ENCODE measurements around the gene PTCRA.
"Not testable (repeated sequence)": the region's sequence is repeated elsewhere in the genome, so short reads cannot be mapped to it uniquely, and the experiment has no call there.

The PTCRA gene

GRCh38 chr6:42925248-42925857 is 9.5 kb downstream of the PTCRA start:
- Mint-ChIP-seq H3K27ac (peak overlapping the region; percentile 61), H3K27me3 (no peaks in the 10 kb centered on the region), H3K9me3 (ENCODE audit: low read depth) (no peaks in the 10 kb centered on the region), H3K4me1 (ENCODE audit: low read depth) (peaks cover 11% of the 10 kb centered on the region), H3K4me3 (no peak overlapping the region), H3K36me3 (no peaks in the 10 kb centered on the region)

- Mint-ChIP-seq H3K4me3 (peak within 1 kb of the TSS; percentile 95), H3K36me3 (peaks cover 7% of the 10 kb centered on the region), H3K4me1 (ENCODE audit: low read depth) (peaks cover 39% of the 10 kb centered on the region), H3K9me3 (ENCODE audit: low read depth) (no peaks in the 10 kb centered on the region), H3K27ac (peak within 1 kb of the TSS; percentile 98), H3K27me3 (no peaks in the 10 kb centered on the region)
These were observed 13.3 kb downstream of the PTCRA start, which contains the start of gene CNPY3 for GRCh38 chr6:42928986-42929820. TSS of gene CNPY3 (plus strand) at chr6:42929480. CDS start at chr6:42929571, 91 bp downstream.

GRCh38 chr6:42929821-42930360 is 14.0 kb downstream of the PTCRA start:
- peak overlapping the region; percentile 95 for H3K4me3 Mint-ChIP-seq
- H3K36me3 Mint-ChIP-seq: peaks cover 7% of the 10 kb centered on the region
- H3K4me1 Mint-ChIP-seq (ENCODE audit: low read depth): peaks cover 44% of the 10 kb centered on the region
- no peaks in the 10 kb centered on the region for H3K9me3 Mint-ChIP-seq (ENCODE audit: low read depth)
- peak overlapping the region; percentile 98 for H3K27ac Mint-ChIP-seq
- H3K27me3 Mint-ChIP-seq: no peaks in the 10 kb centered on the region

- H3K4me3 Mint-ChIP-seq: peak overlapping the region; percentile 95
- H3K27me3 Mint-ChIP-seq: no peaks in the 10 kb centered on the region
- H3K9me3 Mint-ChIP-seq (ENCODE audit: low read depth): no peaks in the 10 kb centered on the region
- H3K27ac Mint-ChIP-seq: peak overlapping the region; percentile 84
- peaks cover 7% of the 10 kb centered on the region for H3K36me3 Mint-ChIP-seq
- peaks cover 58% of the 10 kb centered on the region for H3K4me1 Mint-ChIP-seq (ENCODE audit: low read depth)
These were observed 16.6 kb downstream of the PTCRA start for GRCh38 chr6:42932412-42932811.

GRCh38 chr6:42933205-42933604 is 17.4 kb downstream of the PTCRA start:
- Mint-ChIP-seq H3K4me1 (ENCODE audit: low read depth) (peaks cover 61% of the 10 kb centered on the region), H3K9me3 (ENCODE audit: low read depth) (no peaks in the 10 kb centered on the region), H3K27me3 (no peaks in the 10 kb centered on the region), H3K27ac (peak overlapping the region; percentile 84), H3K4me3 (peak overlapping the region; percentile 95), H3K36me3 (peaks cover 7% of the 10 kb centered on the region)

GRCh38 chr6:42935322-42935721 is 19.5 kb downstream of the PTCRA start:
- Mint-ChIP-seq H3K27me3 (no peaks in the 10 kb centered on the region), H3K36me3 (peaks cover 7% of the 10 kb centered on the region), H3K4me3 (no peak overlapping the region), H3K27ac (peak overlapping the region; percentile 50), H3K4me1 (ENCODE audit: low read depth) (peaks cover 52% of the 10 kb centered on the region), H3K9me3 (ENCODE audit: low read depth) (no peaks in the 10 kb centered on the region)

- peaks cover 7% of the 10 kb centered on the region for H3K36me3 Mint-ChIP-seq
- H3K27ac Mint-ChIP-seq: peak overlapping the region; percentile 10
- H3K27me3 Mint-ChIP-seq: no peaks in the 10 kb centered on the region
- no peaks in the 10 kb centered on the region for H3K9me3 Mint-ChIP-seq (ENCODE audit: low read depth)
- no peak overlapping the region for H3K4me3 Mint-ChIP-seq
- H3K4me1 Mint-ChIP-seq (ENCODE audit: low read depth): peaks cover 48% of the 10 kb centered on the region
These were observed 20.5 kb downstream of the PTCRA start for GRCh38 chr6:42936398-42936797.

- no peaks in the 10 kb centered on the region for H3K27me3 Mint-ChIP-seq
- peak overlapping the region; percentile 58 for H3K27ac Mint-ChIP-seq
- H3K36me3 Mint-ChIP-seq: peaks cover 7% of the 10 kb centered on the region
- H3K4me1 Mint-ChIP-seq (ENCODE audit: low read depth): peaks cover 37% of the 10 kb centered on the region
- H3K9me3 Mint-ChIP-seq (ENCODE audit: low read depth): no peaks in the 10 kb centered on the region
- H3K4me3 Mint-ChIP-seq: no peak overlapping the region
These were observed 21.9 kb downstream of the PTCRA start for GRCh38 chr6:42937548-42938427.

- Mint-ChIP-seq H3K36me3 (peaks cover 1% of the 10 kb centered on the region), H3K4me1 (ENCODE audit: low read depth) (peaks cover 30% of the 10 kb centered on the region), H3K27me3 (no peaks in the 10 kb centered on the region), H3K4me3 (no peak overlapping the region), H3K9me3 (ENCODE audit: low read depth) (no peaks in the 10 kb centered on the region), H3K27ac (no peak overlapping the region)
These were observed 22.6 kb downstream of the PTCRA start for GRCh38 chr6:42938428-42938796.

GRCh38 chr6:42938987-42939809 is 23.3 kb downstream of the PTCRA start:
- Mint-ChIP-seq H3K9me3 (ENCODE audit: low read depth) (no peaks in the 10 kb centered on the region), H3K36me3 (no peaks in the 10 kb centered on the region), H3K27me3 (no peaks in the 10 kb centered on the region), H3K27ac (peak overlapping the region; percentile 51), H3K4me1 (ENCODE audit: low read depth) (peaks cover 23% of the 10 kb centered on the region), H3K4me3 (no peak overlapping the region)

GRCh38 chr6:42939810-42940167 is 23.9 kb downstream of the PTCRA start:
- no peaks in the 10 kb centered on the region for H3K27me3 Mint-ChIP-seq
- peak overlapping the region; percentile 51 for H3K27ac Mint-ChIP-seq
- no peaks in the 10 kb centered on the region for H3K9me3 Mint-ChIP-seq (ENCODE audit: low read depth)
- H3K36me3 Mint-ChIP-seq: no peaks in the 10 kb centered on the region
- H3K4me1 Mint-ChIP-seq (ENCODE audit: low read depth): peaks cover 18% of the 10 kb centered on the region
- H3K4me3 Mint-ChIP-seq: no peak overlapping the region

GRCh38 chr6:42940493-42941045 is 24.7 kb downstream of the PTCRA start:
- Mint-ChIP-seq H3K9me3 (ENCODE audit: low read depth) (no peaks in the 10 kb centered on the region), H3K27me3 (no peaks in the 10 kb centered on the region), H3K36me3 (no peaks in the 10 kb centered on the region), H3K4me1 (ENCODE audit: low read depth) (peaks cover 15% of the 10 kb centered on the region), H3K4me3 (no peak overlapping the region), H3K27ac (peak overlapping the region; percentile 46)

- peak overlapping the region; percentile 46 for H3K27ac Mint-ChIP-seq
- H3K9me3 Mint-ChIP-seq (ENCODE audit: low read depth); H3K4me3 Mint-ChIP-seq; H3K4me1 Mint-ChIP-seq (ENCODE audit: low read depth); H3K27me3 Mint-ChIP-seq; H3K36me3 Mint-ChIP-seq: not testable (repeated sequence)
These were observed 25.5 kb downstream of the PTCRA start for GRCh38 chr6:42941356-42941755.

GRCh38 chr6:42942444-42942843 is 26.6 kb downstream of the PTCRA start:
- H3K4me1 Mint-ChIP-seq (ENCODE audit: low read depth): peaks cover 4% of the 10 kb centered on the region
- no peaks in the 10 kb centered on the region for H3K27me3 Mint-ChIP-seq
- no peak overlapping the region for H3K4me3 Mint-ChIP-seq
- no peaks in the 10 kb centered on the region for H3K36me3 Mint-ChIP-seq
- no peak overlapping the region for H3K27ac Mint-ChIP-seq
- no peaks in the 10 kb centered on the region for H3K9me3 Mint-ChIP-seq (ENCODE audit: low read depth)
